Chondrocyte (in vitro differentiated cells): ENCODE measurements around the gene LACC1. TPM values are rescaled to one million over a fixed set of nuclear protein-coding genes. Genes with fewer than 3 reads are reported as not detected.

ENCODE experiments used
- DNase-seq: peaks from one replicate; pipeline ENCODE4 v3.0.0; 2021; ENCODE audit warnings: mixed read lengths, low spot score
- H3K27ac Mint-ChIP-seq: one replicate; pipeline ENCODE4 v1.8.0; 2021; ENCODE audit warnings: mild to moderate bottlenecking, moderate library complexity, mixed read lengths; ENCODE audit not compliant: unreplicated experiment
- H3K27me3 Mint-ChIP-seq: 2 replicates; pipeline ENCODE4 v1.8.0; 2021; ENCODE audit warnings: low read depth, mixed read lengths
- H3K36me3 Mint-ChIP-seq: 2 replicates; pipeline ENCODE4 v1.8.0; 2021; ENCODE audit warnings: low read depth, mixed read lengths
- H3K4me1 Mint-ChIP-seq: 2 replicates; pipeline ENCODE4 v1.8.0; 2021; ENCODE audit warnings: low read depth, mild to moderate bottlenecking, mixed read lengths
- H3K4me3 Mint-ChIP-seq: one replicate; pipeline ENCODE4 v1.8.0; 2021; ENCODE audit warnings: mild to moderate bottlenecking, moderate library complexity, mixed read lengths; ENCODE audit not compliant: unreplicated experiment
- H3K9me3 Mint-ChIP-seq: 2 replicates; pipeline ENCODE4 v1.8.0; 2021; ENCODE audit warnings: low read depth, mixed read lengths
- total RNA-seq: library from RNA; stranded (reverse); gene quantifications from 3 replicates; pipeline ENCODE4 v1.2.1, GENCODE V29; 2021
- TF ChIP-seq, protein P1 (sequence below): fragments of 200-600 bp; sonication (generic); IDR thresholded peaks from 2 replicates; pipeline ENCODE4 v1.5.0; 2021; ENCODE audit warnings: antibody characterized with exemption, mild to moderate bottlenecking, moderate library complexity

LACC1 gene
- total RNA-seq, 1 donor from 2014 or later: 6.7 TPM

- no peak for DNase-seq
- Mint-ChIP-seq H3K9me3 (no peaks in the 10 kb centered on the region), H3K4me3 (no peak overlapping the region), H3K27ac (peak overlapping the region; percentile 67), H3K27me3 (no peaks in the 10 kb centered on the region), H3K36me3 (no peaks in the 10 kb centered on the region), H3K4me1 (peaks cover 31% of the 10 kb centered on the region)
- TF ChIP-seq, protein P1, sequence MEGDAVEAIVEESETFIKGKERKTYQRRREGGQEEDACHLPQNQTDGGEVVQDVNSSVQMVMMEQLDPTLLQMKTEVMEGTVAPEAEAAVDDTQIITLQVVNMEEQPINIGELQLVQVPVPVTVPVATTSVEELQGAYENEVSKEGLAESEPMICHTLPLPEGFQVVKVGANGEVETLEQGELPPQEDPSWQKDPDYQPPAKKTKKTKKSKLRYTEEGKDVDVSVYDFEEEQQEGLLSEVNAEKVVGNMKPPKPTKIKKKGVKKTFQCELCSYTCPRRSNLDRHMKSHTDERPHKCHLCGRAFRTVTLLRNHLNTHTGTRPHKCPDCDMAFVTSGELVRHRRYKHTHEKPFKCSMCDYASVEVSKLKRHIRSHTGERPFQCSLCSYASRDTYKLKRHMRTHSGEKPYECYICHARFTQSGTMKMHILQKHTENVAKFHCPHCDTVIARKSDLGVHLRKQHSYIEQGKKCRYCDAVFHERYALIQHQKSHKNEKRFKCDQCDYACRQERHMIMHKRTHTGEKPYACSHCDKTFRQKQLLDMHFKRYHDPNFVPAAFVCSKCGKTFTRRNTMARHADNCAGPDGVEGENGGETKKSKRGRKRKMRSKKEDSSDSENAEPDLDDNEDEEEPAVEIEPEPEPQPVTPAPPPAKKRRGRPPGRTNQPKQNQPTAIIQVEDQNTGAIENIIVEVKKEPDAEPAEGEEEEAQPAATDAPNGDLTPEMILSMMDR: no peak
Measured at GRCh38 chr13:43877326-43877725, 2.4 kb upstream of the LACC1 start.

- no peaks in the 10 kb centered on the region for H3K36me3 Mint-ChIP-seq
- H3K4me3 Mint-ChIP-seq: no peak overlapping the region
- H3K9me3 Mint-ChIP-seq: no peaks in the 10 kb centered on the region
- H3K27me3 Mint-ChIP-seq: no peaks in the 10 kb centered on the region
- peak overlapping the region; percentile 67 for H3K27ac Mint-ChIP-seq
- peaks cover 31% of the 10 kb centered on the region for H3K4me1 Mint-ChIP-seq
- TF ChIP-seq, protein P1: no peak
- no peak for DNase-seq
Measured at GRCh38 chr13:43877766-43878165, 1.9 kb upstream of the LACC1 start.

DNA sequence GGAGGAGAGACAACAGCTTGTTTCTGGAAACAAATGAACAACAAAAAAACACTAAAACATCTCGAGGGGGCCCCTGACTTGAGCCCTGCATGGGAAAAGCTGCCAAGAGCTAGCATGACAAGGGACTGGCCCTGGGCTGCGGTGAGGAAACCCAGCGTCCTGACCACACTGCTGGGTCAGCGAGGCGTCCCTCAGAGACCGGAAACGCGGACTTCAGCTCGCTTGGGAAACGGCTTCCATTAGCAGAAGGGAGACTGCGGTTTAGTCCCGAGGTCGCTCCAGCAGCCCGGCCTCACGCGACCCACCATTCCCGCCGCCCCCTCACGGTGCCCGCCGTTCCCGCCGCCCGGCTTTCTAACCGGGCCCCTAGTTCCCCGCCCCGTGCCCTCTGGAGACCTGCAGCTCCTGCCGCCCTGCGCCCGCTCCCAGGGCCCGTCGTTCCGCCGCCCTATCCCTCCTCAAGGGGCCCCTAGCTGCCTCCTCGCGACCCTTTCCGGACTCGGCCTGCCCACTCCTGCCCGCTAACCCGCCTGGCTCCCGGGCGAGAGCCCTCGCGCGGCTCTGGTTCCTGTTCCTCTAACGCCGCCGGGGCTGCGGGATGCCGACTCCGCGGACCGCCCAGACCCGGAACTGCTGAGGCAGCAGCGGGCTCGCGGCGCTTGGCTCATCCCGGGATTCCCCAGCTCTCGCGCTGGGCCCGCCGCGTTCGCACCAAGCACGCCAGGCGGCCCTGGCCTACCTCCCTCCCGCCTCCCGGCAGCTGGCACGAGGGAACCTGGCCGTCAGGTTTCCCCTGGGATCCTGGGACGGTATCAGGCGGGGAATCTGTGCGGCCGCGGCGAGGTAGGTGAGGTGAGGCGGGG lies 581 bp upstream of the LACC1 start, which contains the start of gene CCDC122:
TSS of gene CCDC122 (minus strand) at position 849 of the 863 bp plus-strand sequence. CDS start 10,364 bp downstream, outside the sequence.
- Mint-ChIP-seq H3K9me3 (no peaks in the 10 kb centered on the region), H3K4me1 (peaks cover 36% of the 10 kb centered on the region), H3K36me3 (no peaks in the 10 kb centered on the region), H3K27ac (peak within 1 kb of the TSS; percentile 99), H3K27me3 (no peaks in the 10 kb centered on the region), H3K4me3 (peak within 1 kb of the TSS; percentile 87)
- TF ChIP-seq, protein P1: peak; percentile 35
- DNase-seq: peak; percentile 95

GRCh38 chr13:43880214-43880855 lies 631 bp downstream of the LACC1 start:
- no peaks in the 10 kb centered on the region for H3K27me3 Mint-ChIP-seq
- no peaks in the 10 kb centered on the region for H3K36me3 Mint-ChIP-seq
- H3K27ac Mint-ChIP-seq: peak overlapping the region; percentile 88
- no peaks in the 10 kb centered on the region for H3K9me3 Mint-ChIP-seq
- TF ChIP-seq, protein P1: no peak
- DNase-seq: no peak
- H3K4me3 Mint-ChIP-seq: peak overlapping the region; percentile 87
- peaks cover 36% of the 10 kb centered on the region for H3K4me1 Mint-ChIP-seq

DNA sequence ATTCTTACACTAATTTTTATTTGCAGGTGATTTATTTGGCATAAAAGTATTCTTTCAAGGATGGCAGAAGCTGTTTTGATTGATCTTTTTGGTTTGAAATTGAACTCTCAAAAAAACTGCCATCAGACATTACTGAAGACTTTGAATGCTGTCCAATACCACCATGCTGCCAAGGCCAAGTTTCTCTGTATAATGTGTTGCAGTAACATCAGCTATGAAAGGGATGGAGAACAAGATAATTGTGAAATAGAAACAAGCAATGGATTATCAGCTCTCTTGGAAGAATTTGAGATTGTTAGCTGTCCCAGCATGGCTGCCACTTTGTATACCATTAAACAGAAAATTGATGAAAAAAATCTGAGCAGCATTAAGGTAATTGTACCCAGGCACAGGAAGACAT lies 1.2 kb downstream of the LACC1 start:
- no peak overlapping the region for H3K27ac Mint-ChIP-seq
- DNase-seq: no peak
- TF ChIP-seq, protein P1: no peak

More for the DNA sequence above, 1.2 kb downstream of the LACC1 start:
- peaks cover 5% of the 10 kb centered on the region for H3K36me3 Mint-ChIP-seq
- peaks cover 36% of the 10 kb centered on the region for H3K4me1 Mint-ChIP-seq
- no peak overlapping the region for H3K4me3 Mint-ChIP-seq
- H3K9me3 Mint-ChIP-seq: no peaks in the 10 kb centered on the region
- H3K27me3 Mint-ChIP-seq: no peaks in the 10 kb centered on the region
